ENCODE results near the gene GABRP. TPM values are rescaled to one million over a fixed set of nuclear protein-coding genes. Genes with fewer than 3 reads are reported as not detected.

Gene GABRP
- total RNA-seq, 2 donors from 2014 or later = 1.1 to 1.9 TPM

- peaks cover 17% of the 10 kb centered on the region for H3K27me3 ChIP-seq (ENCODE audit: control insufficient read depth, insufficient read depth, low read length, poor library complexity, severe bottlenecking)
- DNase-seq = peak; percentile 65
- no peak overlapping the region for H3K4me3 ChIP-seq (ENCODE audit: low read length)
- WGBS, 2 experiments (ENCODE audit: insufficient coverage in 1 of 2, insufficient read length in 1 of 2) = 77% methylated on average over 2 of the region's 3 CpGs; no CpG with 5 or more reads in 1 of the 2 experiments
- Mint-ChIP-seq H3K27me3 (ENCODE audit: insufficient read depth) (peaks cover 64% of the 10 kb centered on the region), H3K4me1 (peaks cover 22% of the 10 kb centered on the region), H3K9me3 (peaks cover 18% of the 10 kb centered on the region), H3K36me3 (ENCODE audit: low read depth) (no peaks in the 10 kb centered on the region), H3K4me3 (no peak overlapping the region), H3K27ac (no peak overlapping the region)
- no peak for TF ChIP-seq CTCF (conservative IDR thresholded peaks at IDR 0.05)
- H3K36me3 ChIP-seq (ENCODE audit: control insufficient read depth, insufficient read depth, low read length) = no peaks in the 10 kb centered on the region
- H3K4me1 ChIP-seq (ENCODE audit: control insufficient read depth, insufficient read depth, low read length) = no peaks in the 10 kb centered on the region
- peaks cover 21% of the 10 kb centered on the region for H3K9me3 ChIP-seq (ENCODE audit: control insufficient read depth, low read length)
- no peak overlapping the region for H3K9ac ChIP-seq (ENCODE audit: extremely low read depth, low read length, poor library complexity, severe bottlenecking)
- H3K27ac ChIP-seq (ENCODE audit: low read depth, low read length) = no peak overlapping the region
Observed at GRCh38 chr5:170738840-170739239, 44.7 kb upstream of the GABRP start.

- H3K4me1 ChIP-seq (ENCODE audit: control insufficient read depth, insufficient read depth, low read length) = no peaks in the 10 kb centered on the region
- 93 to 100% methylated on average over 1 to 4 of the region's 4 CpGs for WGBS, 2 experiments (ENCODE audit: insufficient coverage in 1 of 2, insufficient read length in 1 of 2)
- Mint-ChIP-seq H3K9me3 (peaks cover 18% of the 10 kb centered on the region), H3K4me1 (peaks cover 24% of the 10 kb centered on the region), H3K4me3 (no peak overlapping the region), H3K27ac (no peak overlapping the region), H3K27me3 (ENCODE audit: insufficient read depth) (peaks cover 69% of the 10 kb centered on the region), H3K36me3 (ENCODE audit: low read depth) (no peaks in the 10 kb centered on the region)
- H3K9ac ChIP-seq (ENCODE audit: extremely low read depth, low read length, poor library complexity, severe bottlenecking) = no peak overlapping the region
- no peaks in the 10 kb centered on the region for H3K36me3 ChIP-seq (ENCODE audit: control insufficient read depth, insufficient read depth, low read length)
- H3K27me3 ChIP-seq (ENCODE audit: control insufficient read depth, insufficient read depth, low read length, poor library complexity, severe bottlenecking) = peaks cover 22% of the 10 kb centered on the region
- H3K4me3 ChIP-seq (ENCODE audit: low read length) = no peak overlapping the region
- no peak overlapping the region for H3K27ac ChIP-seq (ENCODE audit: low read depth, low read length)
- TF ChIP-seq CTCF (conservative IDR thresholded peaks at IDR 0.05) = no peak
- no peak for DNase-seq
- H3K9me3 ChIP-seq (ENCODE audit: control insufficient read depth, low read length) = peaks cover 21% of the 10 kb centered on the region
Observed at GRCh38 chr5:170739446-170739845, 44.1 kb upstream of the GABRP start.

- H3K27ac Mint-ChIP-seq = no peak overlapping the region
- no peak overlapping the region for H3K4me3 ChIP-seq (ENCODE audit: low read length)
- no peak overlapping the region for H3K27ac ChIP-seq (ENCODE audit: low read depth, low read length)
- peak; percentile 22 for DNase-seq
- no peaks in the 10 kb centered on the region for H3K36me3 Mint-ChIP-seq (ENCODE audit: low read depth)
- peaks cover 69% of the 10 kb centered on the region for H3K27me3 Mint-ChIP-seq (ENCODE audit: insufficient read depth)
- WGBS, 2 experiments (ENCODE audit: insufficient coverage in 1 of 2, insufficient read length in 1 of 2) = 75% methylated on average over 3 of the region's 3 CpGs; no CpG with 5 or more reads in 1 of the 2 experiments
- no peaks in the 10 kb centered on the region for H3K36me3 ChIP-seq (ENCODE audit: control insufficient read depth, insufficient read depth, low read length)
- no peaks in the 10 kb centered on the region for H3K4me1 ChIP-seq (ENCODE audit: control insufficient read depth, insufficient read depth, low read length)
- peaks cover 10% of the 10 kb centered on the region for H3K9me3 Mint-ChIP-seq
- peaks cover 10% of the 10 kb centered on the region for H3K9me3 ChIP-seq (ENCODE audit: control insufficient read depth, low read length)
- TF ChIP-seq CTCF (conservative IDR thresholded peaks at IDR 0.05) = no peak
- H3K4me1 Mint-ChIP-seq = peaks cover 24% of the 10 kb centered on the region
- H3K4me3 Mint-ChIP-seq = no peak overlapping the region
- H3K27me3 ChIP-seq (ENCODE audit: control insufficient read depth, insufficient read depth, low read length, poor library complexity, severe bottlenecking) = peaks cover 32% of the 10 kb centered on the region
- no peak overlapping the region for H3K9ac ChIP-seq (ENCODE audit: extremely low read depth, low read length, poor library complexity, severe bottlenecking)
Observed at GRCh38 chr5:170740551-170741205, 42.8 kb upstream of the GABRP start.

Data from endodermal cell (in vitro differentiated cells).